HG02588 (cell line): ENCODE results near the gene SLC5A2.

ENCODE experiments used
- ATAC-seq: cut with Tn5 transposase; IDR thresholded peaks from one replicate; pipeline ENCODE4 v1.9.1; 2021; ENCODE audit warnings: mild to moderate bottlenecking, moderate library complexity; ENCODE audit not compliant: unreplicated experiment

SLC5A2 gene

GRCh38 chr16:31459687-31460581 lies 23.0 kb upstream of the SLC5A2 start:
- peak; percentile 68 for ATAC-seq

- no peak for ATAC-seq
These were observed 22.3 kb upstream of the SLC5A2 start for GRCh38 chr16:31460582-31461002.

- no peak for ATAC-seq
These were observed 21.6 kb upstream of the SLC5A2 start for GRCh38 chr16:31461201-31461920.

GRCh38 chr16:31461921-31462804 lies 20.8 kb upstream of the SLC5A2 start:
- no peak for ATAC-seq

GRCh38 chr16:31464348-31464769 lies 18.6 kb upstream of the SLC5A2 start:
- no peak for ATAC-seq

GRCh38 chr16:31464781-31465260 lies 18.1 kb upstream of the SLC5A2 start:
- no peak for ATAC-seq

GRCh38 chr16:31465788-31466370 lies 17.0 kb upstream of the SLC5A2 start:
- ATAC-seq: no peak

GRCh38 chr16:31466381-31466841 lies 16.5 kb upstream of the SLC5A2 start:
- ATAC-seq: no peak

GRCh38 chr16:31467151-31467773 lies 15.7 kb upstream of the SLC5A2 start:
- no peak for ATAC-seq

GRCh38 chr16:31467858-31468257 lies 15.1 kb upstream of the SLC5A2 start:
- no peak for ATAC-seq

GRCh38 chr16:31470615-31471014 lies 12.3 kb upstream of the SLC5A2 start:
- no peak for ATAC-seq

- ATAC-seq: no peak
These were observed 11.6 kb upstream of the SLC5A2 start for GRCh38 chr16:31471241-31471874.

GRCh38 chr16:31471875-31472708 lies 10.8 kb upstream of the SLC5A2 start, which contains the start of gene TGFB1I1:
Gene TGFB1I1 (plus strand): TSS chr16:31472152. CDS start chr16:31472189, 37 bp downstream.
- no peak for ATAC-seq

- ATAC-seq: no peak
These were observed 10.2 kb upstream of the SLC5A2 start for GRCh38 chr16:31472709-31473203.

- no peak for ATAC-seq
These were observed 9.5 kb upstream of the SLC5A2 start for GRCh38 chr16:31473264-31473984.

- no peak for ATAC-seq
These were observed 8.7 kb upstream of the SLC5A2 start for GRCh38 chr16:31474173-31474714.
